Endothelial cell (in vitro differentiated cells): ENCODE measurements around the gene LSM2. TPM values are rescaled to one million over a fixed set of nuclear protein-coding genes. Genes with fewer than 3 reads are reported as not detected.

Source experiments
- DNase-seq: peaks from one replicate; pipeline ENCODE4 v3.0.0; 2021; ENCODE audit warnings: low spot score
- H3K27ac Mint-ChIP-seq: one replicate; pipeline ENCODE4 v1.8.0; 2021; ENCODE audit warnings: mixed read lengths, inconsistent platforms; ENCODE audit not compliant: unreplicated experiment
- H3K27me3 Mint-ChIP-seq: one replicate; pipeline ENCODE4 v1.8.0; 2021; ENCODE audit warnings: mild to moderate bottlenecking, moderate library complexity, mixed read lengths, inconsistent platforms; ENCODE audit not compliant: unreplicated experiment
- H3K36me3 Mint-ChIP-seq: one replicate; pipeline ENCODE4 v1.8.0; 2021; ENCODE audit warnings: mild to moderate bottlenecking, low read depth, mixed read lengths, inconsistent platforms; ENCODE audit not compliant: unreplicated experiment
- H3K4me1 Mint-ChIP-seq: one replicate; pipeline ENCODE4 v1.8.0; 2021; ENCODE audit warnings: mild to moderate bottlenecking, mixed read lengths, inconsistent platforms; ENCODE audit not compliant: unreplicated experiment
- H3K4me3 Mint-ChIP-seq: one replicate; pipeline ENCODE4 v1.8.0; 2021; ENCODE audit warnings: mild to moderate bottlenecking, mixed read lengths, inconsistent platforms; ENCODE audit not compliant: unreplicated experiment
- H3K9me3 Mint-ChIP-seq: one replicate; pipeline ENCODE4 v1.8.0; 2021; ENCODE audit warnings: mixed read lengths, inconsistent platforms; ENCODE audit not compliant: unreplicated experiment
- total RNA-seq: library from RNA; stranded (reverse); fragmentation: NEBNext Ultra II Directional; extraction: Animal tissue kit (Norgen Biotek cat#: 25700); gene quantifications from one replicate; pipeline ENCODE4 v1.2.1, GENCODE V29; 2021; ENCODE audit not compliant: unreplicated experiment
- TF ChIP-seq, protein P1 (sequence below): fragments of 200-600 bp; sonication (generic); IDR thresholded peaks from one replicate; pipeline ENCODE4 v1.5.0; 2021; ENCODE audit warnings: antibody characterized with exemption; ENCODE audit not compliant: unreplicated experiment

LSM2 gene
- total RNA-seq, 1 donor from 2014 or later = 57.1 TPM

- Mint-ChIP-seq H3K4me3 (peak overlapping the region; percentile 92), H3K36me3 (peaks cover 14% of the 10 kb centered on the region), H3K4me1 (peaks cover 20% of the 10 kb centered on the region), H3K9me3 (no peaks in the 10 kb centered on the region), H3K27me3 (no peaks in the 10 kb centered on the region), H3K27ac (peak overlapping the region; percentile 73)
- TF ChIP-seq, protein P1, sequence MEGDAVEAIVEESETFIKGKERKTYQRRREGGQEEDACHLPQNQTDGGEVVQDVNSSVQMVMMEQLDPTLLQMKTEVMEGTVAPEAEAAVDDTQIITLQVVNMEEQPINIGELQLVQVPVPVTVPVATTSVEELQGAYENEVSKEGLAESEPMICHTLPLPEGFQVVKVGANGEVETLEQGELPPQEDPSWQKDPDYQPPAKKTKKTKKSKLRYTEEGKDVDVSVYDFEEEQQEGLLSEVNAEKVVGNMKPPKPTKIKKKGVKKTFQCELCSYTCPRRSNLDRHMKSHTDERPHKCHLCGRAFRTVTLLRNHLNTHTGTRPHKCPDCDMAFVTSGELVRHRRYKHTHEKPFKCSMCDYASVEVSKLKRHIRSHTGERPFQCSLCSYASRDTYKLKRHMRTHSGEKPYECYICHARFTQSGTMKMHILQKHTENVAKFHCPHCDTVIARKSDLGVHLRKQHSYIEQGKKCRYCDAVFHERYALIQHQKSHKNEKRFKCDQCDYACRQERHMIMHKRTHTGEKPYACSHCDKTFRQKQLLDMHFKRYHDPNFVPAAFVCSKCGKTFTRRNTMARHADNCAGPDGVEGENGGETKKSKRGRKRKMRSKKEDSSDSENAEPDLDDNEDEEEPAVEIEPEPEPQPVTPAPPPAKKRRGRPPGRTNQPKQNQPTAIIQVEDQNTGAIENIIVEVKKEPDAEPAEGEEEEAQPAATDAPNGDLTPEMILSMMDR = no peak
- DNase-seq = no peak
Observed at GRCh38 chr6:31836474-31837368, 30.0 kb upstream of the LSM2 start.

GRCh38 chr6:31836047-31836473 lies 29.3 kb upstream of the LSM2 start:
- no peaks in the 10 kb centered on the region for H3K27me3 Mint-ChIP-seq
- peak overlapping the region; percentile 80 for H3K27ac Mint-ChIP-seq
- peaks cover 14% of the 10 kb centered on the region for H3K36me3 Mint-ChIP-seq
- H3K9me3 Mint-ChIP-seq = no peaks in the 10 kb centered on the region
- H3K4me3 Mint-ChIP-seq = peak overlapping the region; percentile 92
- DNase-seq = no peak
- TF ChIP-seq, protein P1 = no peak
- peaks cover 20% of the 10 kb centered on the region for H3K4me1 Mint-ChIP-seq

GRCh38 chr6:31834367-31835250 lies 27.8 kb upstream of the LSM2 start:
- Mint-ChIP-seq H3K27me3 (peaks cover 2% of the 10 kb centered on the region), H3K36me3 (peaks cover 14% of the 10 kb centered on the region), H3K9me3 (no peaks in the 10 kb centered on the region), H3K27ac (peak overlapping the region; percentile 97), H3K4me3 (peak overlapping the region; percentile 98), H3K4me1 (peaks cover 24% of the 10 kb centered on the region)
- peak; percentile 72 for DNase-seq
- TF ChIP-seq, protein P1 = no peak

- no peaks in the 10 kb centered on the region for H3K9me3 Mint-ChIP-seq
Observed at GRCh38 chr6:31831350-31832215, 24.8 kb upstream of the LSM2 start.

More at GRCh38 chr6:31831350-31832215, 24.8 kb upstream of the LSM2 start:
- Mint-ChIP-seq H3K4me3 (peak overlapping the region; percentile 91), H3K27me3 (peaks cover 3% of the 10 kb centered on the region), H3K27ac (no peak overlapping the region), H3K4me1 (peaks cover 14% of the 10 kb centered on the region), H3K36me3 (no peaks in the 10 kb centered on the region)
- DNase-seq = no peak
- TF ChIP-seq, protein P1 = no peak
